ENCODE data around the gene CKAP5.

The CKAP5 gene

DNA sequence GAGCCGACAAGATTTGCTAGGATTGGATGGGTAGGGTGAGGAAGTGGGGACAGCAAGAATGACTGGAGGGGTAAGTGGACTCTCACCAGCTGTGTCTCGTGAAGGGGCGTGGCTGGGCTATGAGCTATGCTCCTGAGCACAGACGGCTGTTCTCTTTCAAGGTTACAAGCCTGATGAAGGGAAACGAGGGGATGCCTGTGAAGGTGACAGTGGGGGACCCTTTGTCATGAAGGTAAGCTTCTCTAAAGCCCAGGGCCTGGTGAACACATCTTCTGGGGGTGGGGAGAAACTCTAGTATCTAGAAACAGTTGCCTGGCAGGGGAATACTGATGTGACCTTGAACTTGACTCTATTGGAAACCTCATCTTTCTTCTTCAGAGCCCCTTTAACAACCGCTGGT is 107.2 kb downstream of the CKAP5 start:
- TF ChIP-seq, protein P1, sequence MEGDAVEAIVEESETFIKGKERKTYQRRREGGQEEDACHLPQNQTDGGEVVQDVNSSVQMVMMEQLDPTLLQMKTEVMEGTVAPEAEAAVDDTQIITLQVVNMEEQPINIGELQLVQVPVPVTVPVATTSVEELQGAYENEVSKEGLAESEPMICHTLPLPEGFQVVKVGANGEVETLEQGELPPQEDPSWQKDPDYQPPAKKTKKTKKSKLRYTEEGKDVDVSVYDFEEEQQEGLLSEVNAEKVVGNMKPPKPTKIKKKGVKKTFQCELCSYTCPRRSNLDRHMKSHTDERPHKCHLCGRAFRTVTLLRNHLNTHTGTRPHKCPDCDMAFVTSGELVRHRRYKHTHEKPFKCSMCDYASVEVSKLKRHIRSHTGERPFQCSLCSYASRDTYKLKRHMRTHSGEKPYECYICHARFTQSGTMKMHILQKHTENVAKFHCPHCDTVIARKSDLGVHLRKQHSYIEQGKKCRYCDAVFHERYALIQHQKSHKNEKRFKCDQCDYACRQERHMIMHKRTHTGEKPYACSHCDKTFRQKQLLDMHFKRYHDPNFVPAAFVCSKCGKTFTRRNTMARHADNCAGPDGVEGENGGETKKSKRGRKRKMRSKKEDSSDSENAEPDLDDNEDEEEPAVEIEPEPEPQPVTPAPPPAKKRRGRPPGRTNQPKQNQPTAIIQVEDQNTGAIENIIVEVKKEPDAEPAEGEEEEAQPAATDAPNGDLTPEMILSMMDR (IDR thresholded peaks at IDR 0.05; ENCODE audit: low read depth, low read length) = no peak
- no peak overlapping the region for H3K4me3 ChIP-seq (ENCODE audit: low read depth, low read length)

DNA sequence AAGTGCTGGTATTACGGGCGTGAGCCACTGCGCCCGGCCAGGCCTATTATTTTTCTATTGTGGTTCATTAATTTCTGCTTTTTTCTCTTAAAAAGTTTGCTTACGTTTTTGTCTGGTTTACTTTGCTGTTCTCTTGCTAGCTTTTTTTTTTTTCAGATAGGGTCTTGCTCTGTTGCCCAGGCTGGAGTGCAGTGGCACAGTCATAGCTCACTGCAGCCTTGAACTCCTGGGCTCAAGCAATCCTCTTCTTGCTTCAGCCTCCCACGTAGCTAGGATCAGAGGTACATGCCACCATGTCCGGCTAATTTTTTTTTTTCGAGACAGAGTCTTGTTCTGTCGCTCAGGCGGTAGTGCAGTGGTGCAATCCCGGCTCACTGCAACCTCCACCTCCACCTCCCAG is 108.4 kb downstream of the CKAP5 start:
- TF ChIP-seq, protein P1 (IDR thresholded peaks at IDR 0.05; ENCODE audit: low read depth, low read length) = no peak

DNA sequence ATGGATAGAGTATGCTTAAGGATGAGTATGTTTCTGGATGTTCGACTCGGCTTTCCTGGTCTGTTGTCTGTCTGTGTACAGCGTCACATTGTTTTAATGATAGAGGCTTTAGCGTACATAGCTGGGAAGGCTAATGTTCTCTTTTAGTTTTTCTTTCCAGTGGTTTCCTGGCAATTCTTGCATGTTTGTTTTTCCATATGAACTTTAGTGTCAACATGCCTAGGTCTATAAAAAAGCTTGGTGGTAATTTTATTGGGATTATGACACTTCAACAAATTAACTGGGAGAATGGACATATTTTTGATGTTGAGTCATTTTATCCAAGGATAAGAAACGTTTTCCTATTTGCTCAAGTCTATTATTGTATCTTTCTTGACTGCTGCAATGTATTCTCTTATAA is 109.5 kb downstream of the CKAP5 start:
- TF ChIP-seq, protein P1 (IDR thresholded peaks at IDR 0.05; ENCODE audit: low read depth, low read length) = no peak

More for the DNA sequence above, 108.4 kb downstream of the CKAP5 start:
- no peak overlapping the region for H3K4me3 ChIP-seq (ENCODE audit: low read depth, low read length)

DNA sequence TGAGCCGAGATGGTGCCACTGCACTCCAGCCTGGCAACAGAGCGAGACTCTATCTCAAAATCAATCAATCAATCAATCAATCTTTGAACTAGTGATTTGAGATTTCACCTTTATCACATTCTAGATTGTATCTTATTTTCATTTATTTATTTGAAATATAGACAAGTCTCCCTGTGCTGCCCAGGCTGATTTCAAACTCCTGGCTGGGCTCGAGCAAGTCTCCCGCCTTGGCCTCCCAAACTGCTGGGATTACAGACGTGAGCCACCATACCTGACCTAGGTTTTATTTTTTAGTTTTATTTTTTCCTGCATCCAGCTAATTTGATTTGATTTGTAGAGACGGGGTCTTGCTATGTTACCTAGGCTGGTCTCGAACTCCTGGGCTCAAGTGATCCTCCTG is 109.9 kb downstream of the CKAP5 start:
- no peak overlapping the region for H3K4me3 ChIP-seq (ENCODE audit: low read depth, low read length)
- TF ChIP-seq, protein P1 (IDR thresholded peaks at IDR 0.05; ENCODE audit: low read depth, low read length) = no peak

More for the DNA sequence above, 109.5 kb downstream of the CKAP5 start:
- H3K4me3 ChIP-seq (ENCODE audit: low read depth, low read length) = no peak overlapping the region

DNA sequence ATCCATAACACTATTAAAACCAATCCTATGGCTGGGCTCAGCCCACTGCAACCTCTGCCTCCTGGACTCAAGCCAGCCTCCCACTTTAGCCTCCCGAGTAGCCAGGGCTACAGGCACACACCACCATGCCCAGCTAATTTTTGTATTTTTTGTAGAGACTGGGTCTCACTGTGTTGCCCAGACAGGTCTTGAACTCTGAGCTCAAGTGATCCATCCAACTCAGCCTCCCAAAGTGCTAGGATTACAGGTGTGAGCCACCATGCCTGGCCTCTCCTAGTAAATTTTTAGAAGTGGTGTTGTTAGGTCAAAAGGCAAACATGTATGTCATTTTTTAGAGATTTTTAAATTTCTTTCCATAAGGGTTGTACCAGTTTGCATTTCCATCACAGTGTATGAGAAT is 112.8 kb downstream of the CKAP5 start:
- TF ChIP-seq, protein P1 (IDR thresholded peaks at IDR 0.05; ENCODE audit: low read depth, low read length) = no peak
- no peak overlapping the region for H3K4me3 ChIP-seq (ENCODE audit: low read depth, low read length)

DNA sequence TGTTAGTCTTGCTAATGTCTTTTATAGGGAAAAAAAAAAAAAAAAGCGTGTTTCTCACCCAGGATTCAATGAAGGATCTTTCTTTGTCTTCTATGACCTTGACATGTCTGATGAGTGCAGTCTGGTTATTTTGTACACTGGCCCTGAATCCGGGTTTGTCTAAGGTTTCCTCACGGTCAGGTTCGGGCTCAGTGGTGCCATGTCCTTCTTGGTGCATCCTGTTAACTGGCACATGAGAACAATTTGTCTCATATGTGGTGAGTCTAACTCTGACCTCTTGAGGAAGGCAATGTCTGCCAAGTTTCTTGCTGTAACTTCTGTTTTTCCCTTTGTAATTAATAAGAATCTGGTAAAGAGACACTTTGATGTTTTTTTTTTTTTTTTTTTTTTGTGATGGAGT is 114.5 kb downstream of the CKAP5 start:
- TF ChIP-seq, protein P1 (IDR thresholded peaks at IDR 0.05; ENCODE audit: low read depth, low read length) = no peak
- no peak overlapping the region for H3K4me3 ChIP-seq (ENCODE audit: low read depth, low read length)

DNA sequence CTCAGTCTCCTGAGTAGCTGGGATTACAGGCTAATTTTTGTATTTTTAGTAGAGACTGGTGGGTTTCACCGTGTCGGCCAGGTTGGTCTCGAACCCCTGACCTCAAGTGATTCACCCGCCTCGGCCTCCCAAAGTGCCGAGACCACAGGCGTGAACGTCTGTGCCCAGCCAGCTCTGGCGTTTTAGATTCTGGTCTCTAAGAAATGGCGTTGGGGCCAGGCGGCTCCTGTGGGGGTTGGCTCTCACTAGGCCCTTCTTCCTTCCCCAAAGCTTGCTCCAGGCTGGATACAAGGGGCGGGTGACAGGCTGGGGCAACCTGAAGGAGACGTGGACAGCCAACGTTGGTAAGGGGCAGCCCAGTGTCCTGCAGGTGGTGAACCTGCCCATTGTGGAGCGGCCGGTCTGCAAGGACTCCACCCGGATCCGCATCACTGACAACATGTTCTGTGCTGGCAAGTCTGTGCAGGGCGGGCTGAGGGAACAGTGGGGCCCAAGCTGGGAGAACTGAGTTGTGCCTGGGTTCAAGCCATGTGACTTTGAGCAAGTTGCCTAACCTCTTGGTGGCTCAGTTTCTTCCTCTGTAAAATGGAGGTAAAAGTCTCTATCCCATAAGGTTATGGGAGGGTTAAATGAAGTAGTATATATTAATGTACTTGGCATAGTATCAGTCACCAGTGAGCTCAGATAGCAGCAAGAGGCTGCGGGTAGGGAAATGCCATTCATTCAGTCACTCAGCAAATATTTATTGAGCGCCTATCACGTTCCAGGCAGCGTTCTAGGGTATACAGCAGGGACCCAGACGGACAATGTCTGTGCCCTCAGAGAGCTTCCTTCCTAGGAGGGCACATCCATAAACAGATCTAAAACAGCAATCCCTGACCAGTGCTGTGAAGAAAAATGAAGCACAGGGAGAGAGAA is 116.7 kb downstream of the CKAP5 start:
- TF ChIP-seq, protein P1 (IDR thresholded peaks at IDR 0.05; ENCODE audit: low read depth, low read length) = no peak
- H3K4me3 ChIP-seq (ENCODE audit: low read depth, low read length) = no peak overlapping the region

All from WI38 (cell line).